GM18951 (cell line): ENCODE measurements around the gene ABCB10.
A peak's percentile ranks its signal among the peaks of the same experiment; 100 is the strongest.
"Not testable (repeated sequence)": the region's sequence is repeated elsewhere in the genome, so short reads cannot be mapped to it uniquely, and the experiment has no call there.

Experiments used
- POLR2A ChIP-seq: IDR thresholded peaks from 4 replicates; pipeline ENCODE4 v1.6.1; 2011; ENCODE audit warnings: mild to moderate bottlenecking; ENCODE audit not compliant: insufficient read length, insufficient read depth; ENCODE audit errors: extremely low read depth
- in situ Hi-C: fragments of 300-500 bp; cut with MboI; formaldehyde crosslinking; loops from one replicate; pipeline ENCODE4 v1.12.0; 2022; ENCODE audit warnings: low sequenced_read_pairs, mixed read lengths, inconsistent platforms; ENCODE audit not compliant: unreplicated experiment

The ABCB10 gene

DNA sequence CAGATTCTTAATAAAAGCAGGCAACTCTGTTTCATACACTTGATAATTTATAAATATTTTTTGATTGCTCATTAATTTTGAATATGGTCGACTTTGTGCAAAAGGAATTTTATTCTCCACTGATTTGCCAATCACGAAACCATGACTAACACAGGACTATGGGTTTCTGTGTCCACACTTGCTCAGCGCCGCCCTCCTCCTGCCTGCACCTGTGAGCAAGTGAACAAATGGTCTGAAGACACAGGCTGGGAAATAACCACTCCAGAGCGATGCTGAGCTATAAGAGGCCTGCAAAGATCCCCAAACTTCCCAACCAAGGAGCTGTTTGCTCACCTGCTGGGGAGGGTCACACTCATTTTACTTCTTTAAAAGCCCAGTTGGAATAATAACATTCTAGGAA lies 19.6 kb downstream of the ABCB10 start:
- in situ Hi-C loops: no loop called here
- TF ChIP-seq POLR2A: no peak

DNA sequence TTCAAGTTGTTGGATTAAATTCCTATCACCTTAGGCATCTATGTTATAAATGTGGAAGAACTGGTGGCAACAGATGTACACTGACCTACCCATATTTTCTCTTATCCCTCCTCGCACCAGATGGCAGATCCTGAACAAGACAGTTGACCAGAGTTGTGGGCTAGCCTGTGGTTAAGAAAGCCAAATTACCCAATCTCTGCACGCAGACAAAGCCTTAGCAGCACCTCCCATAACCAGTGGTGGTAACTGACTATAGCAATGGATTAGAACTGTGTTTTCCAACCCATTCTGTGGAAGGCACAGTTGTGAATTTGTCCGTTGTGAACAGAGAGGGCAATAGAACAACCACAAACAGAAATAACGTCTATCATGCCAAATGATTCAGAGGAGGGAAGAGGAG lies 20.6 kb downstream of the ABCB10 start:
- no peak for TF ChIP-seq POLR2A
- in situ Hi-C loops: no loop called here

DNA sequence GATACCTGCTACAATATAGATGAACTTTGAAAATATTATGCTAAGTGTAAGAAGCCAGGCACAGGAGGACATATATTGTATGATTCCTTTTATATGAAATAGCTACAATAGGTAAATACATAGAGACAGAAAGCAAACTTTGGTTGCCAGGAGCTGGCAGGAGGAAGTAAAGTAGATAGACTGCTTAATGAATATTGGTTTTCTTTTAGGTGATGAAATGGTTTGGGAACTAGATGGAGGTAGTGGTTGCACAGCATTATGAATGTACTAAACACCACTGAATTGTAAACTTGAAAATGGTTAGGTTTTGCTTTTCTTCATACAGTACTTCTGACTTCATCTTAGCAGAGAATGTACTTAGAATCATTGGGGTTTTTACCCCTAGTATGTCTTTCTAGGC lies 21.5 kb downstream of the ABCB10 start:
- in situ Hi-C loops: no loop called here
- no peak for TF ChIP-seq POLR2A

- in situ Hi-C loops: no loop called here
- no peak for TF ChIP-seq POLR2A
These were observed 23.3 kb downstream of the ABCB10 start for GRCh38 chr1:229535230-229535629.

DNA sequence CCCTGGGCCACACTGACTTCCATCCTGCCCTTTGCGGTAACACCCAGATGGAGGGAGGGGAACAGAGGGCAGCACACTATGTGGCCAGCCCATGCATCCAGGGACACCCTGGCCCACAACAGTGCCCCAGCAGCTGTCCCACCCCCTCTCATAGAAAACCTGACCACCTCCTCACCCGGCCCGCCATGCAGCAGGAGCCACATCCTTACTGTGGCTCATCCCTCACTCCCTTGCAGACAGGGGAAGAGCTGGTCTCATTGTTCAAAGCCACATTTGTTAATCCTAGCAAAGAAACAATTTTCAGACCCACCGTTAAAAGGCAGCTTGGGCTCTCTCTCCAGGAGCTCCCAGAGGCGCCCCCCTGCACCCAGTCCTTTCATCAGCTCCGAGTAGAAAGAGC lies 27.2 kb downstream of the ABCB10 start:
- no peak for TF ChIP-seq POLR2A
- in situ Hi-C loops: no loop called here

DNA sequence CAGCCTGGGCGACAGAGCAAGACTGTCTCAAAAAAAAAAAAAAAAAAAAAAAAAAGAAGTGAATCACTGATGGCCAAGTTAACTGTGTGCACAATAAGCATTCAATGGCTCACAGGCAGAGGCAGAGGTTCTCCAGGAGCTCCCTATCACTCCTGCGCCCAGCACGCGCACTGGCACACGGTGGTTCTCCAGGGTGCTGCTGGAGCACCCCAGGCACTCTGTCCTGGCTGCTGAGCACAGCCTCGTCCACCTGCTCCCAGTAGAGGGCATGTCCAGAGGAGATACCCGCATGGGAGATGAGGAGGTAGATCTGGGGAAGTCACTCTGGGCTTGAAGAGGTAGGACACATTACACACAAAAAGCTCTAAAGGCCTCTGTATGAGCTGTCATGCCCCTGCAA lies 28.9 kb downstream of the ABCB10 start:
- in situ Hi-C loops: no loop called here
- no peak for TF ChIP-seq POLR2A

DNA sequence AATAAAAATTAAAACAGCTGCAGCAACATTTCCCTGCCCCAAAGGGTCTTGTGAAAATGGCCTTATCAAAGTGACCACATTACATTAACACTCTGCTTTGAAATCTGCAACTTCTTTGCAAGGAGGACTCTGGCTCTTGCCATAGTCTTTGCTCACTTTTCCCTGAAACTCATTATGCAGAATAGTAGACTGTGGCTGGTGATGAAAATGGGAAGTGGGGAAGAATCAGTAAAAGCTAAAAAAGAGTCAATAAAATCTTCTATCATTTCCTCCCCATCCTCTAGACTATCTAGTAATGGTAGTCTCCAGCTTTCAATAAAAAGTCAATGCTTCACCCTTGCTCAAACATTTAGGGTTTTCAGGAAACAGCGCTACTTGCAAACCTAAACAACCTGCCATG lies 31.8 kb downstream of the ABCB10 start:
- no peak for TF ChIP-seq POLR2A
- in situ Hi-C loops: no loop called here

GRCh38 chr1:229523052-229523451 lies 35.5 kb downstream of the ABCB10 start:
- no peak for TF ChIP-seq POLR2A
- in situ Hi-C loops: no loop called here

DNA sequence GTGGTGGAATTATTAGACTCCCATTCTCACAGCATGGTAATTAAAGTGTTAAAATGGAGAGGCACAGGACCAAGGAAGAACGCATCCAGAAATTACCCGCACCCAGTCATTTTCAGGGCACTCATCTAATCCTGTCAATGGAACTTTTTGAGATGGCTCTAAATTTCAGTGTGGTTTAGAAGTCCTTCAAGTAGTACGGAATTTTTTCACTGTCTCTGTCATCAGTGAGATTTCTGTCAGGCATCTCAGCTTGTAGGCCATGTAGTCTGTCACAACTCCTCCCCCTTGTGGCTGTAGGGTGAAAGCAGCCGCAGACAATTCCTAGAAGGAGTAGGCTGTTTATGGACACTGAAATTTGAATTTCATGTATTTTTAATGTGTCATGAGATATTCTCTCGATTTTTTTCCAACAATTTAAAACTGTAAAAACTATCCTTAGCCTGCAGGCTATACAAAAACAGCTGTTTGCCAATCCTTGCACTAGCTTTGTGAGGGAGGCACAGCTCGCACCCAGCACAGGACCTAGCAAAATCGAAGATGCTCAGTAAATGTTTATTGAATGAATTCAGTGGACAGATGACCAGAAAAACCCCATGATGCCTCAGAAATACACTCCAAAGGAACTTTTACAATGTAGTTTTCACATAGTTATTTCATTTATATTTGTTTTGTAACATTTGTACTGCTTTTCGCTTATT lies 43.8 kb downstream of the ABCB10 start:
- no peak for TF ChIP-seq POLR2A
- in situ Hi-C loops: no loop called here

DNA sequence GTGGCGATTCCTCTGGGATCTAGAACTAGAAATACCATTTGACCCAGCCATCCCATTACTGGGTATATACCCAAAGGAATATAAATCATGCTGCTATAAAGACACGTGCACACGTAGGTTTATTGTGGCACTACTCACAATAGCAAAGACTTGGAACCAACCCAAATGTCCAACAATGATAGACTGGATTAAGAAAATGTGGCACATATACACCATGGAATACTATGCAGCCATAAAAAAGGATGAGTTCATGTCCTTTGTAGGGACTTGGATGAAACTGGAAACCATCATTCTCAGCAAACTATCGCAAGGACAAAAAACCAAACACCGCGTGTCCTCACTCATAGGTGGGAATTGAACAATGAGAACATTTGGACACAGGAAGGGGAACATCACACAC lies 46.9 kb downstream of the ABCB10 start:
- in situ Hi-C loops: not testable (repeated sequence)

DNA sequence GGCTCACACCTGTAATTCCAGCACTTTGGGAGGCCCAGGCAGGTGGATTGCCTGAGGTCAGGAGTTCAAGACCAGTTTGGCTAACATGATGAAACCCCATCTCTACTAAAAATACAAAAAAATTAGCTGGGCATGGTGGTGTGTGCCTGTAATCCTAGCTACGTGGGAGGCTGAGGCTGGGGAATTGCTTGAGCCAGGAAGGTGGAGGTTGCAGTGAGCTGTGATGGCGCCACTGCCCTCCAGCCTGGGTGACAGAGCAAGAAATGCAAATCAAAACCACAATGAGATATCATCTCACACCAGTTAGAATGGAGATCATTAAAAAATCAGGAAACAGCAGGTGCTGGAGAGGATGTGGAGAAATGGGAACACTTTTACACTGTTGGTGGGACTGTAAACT lies 47.3 kb downstream of the ABCB10 start:
- in situ Hi-C loops: not testable (repeated sequence)

- in situ Hi-C loops: no loop called here
- TF ChIP-seq POLR2A: no peak
These were observed 48.9 kb downstream of the ABCB10 start for GRCh38 chr1:229509576-229509975.

- TF ChIP-seq POLR2A: no peak
- in situ Hi-C loops: no loop called here
These were observed 49.6 kb downstream of the ABCB10 start for GRCh38 chr1:229508823-229509337.

- TF ChIP-seq POLR2A: peak; percentile 98
- in situ Hi-C loops: no loop called here
These were observed 50.3 kb downstream of the ABCB10 start, which contains the start of gene NUP133 for GRCh38 chr1:229507951-229508822. TSS of gene NUP133 (minus strand) at chr1:229508341. CDS start at chr1:229508249, 92 bp downstream.
